Measurements from ENCODE around the gene FMO1.
"Not testable (repeated sequence)": the region's sequence is repeated elsewhere in the genome, so short reads cannot be mapped to it uniquely, and the experiment has no call there.

The FMO1 gene

DNA sequence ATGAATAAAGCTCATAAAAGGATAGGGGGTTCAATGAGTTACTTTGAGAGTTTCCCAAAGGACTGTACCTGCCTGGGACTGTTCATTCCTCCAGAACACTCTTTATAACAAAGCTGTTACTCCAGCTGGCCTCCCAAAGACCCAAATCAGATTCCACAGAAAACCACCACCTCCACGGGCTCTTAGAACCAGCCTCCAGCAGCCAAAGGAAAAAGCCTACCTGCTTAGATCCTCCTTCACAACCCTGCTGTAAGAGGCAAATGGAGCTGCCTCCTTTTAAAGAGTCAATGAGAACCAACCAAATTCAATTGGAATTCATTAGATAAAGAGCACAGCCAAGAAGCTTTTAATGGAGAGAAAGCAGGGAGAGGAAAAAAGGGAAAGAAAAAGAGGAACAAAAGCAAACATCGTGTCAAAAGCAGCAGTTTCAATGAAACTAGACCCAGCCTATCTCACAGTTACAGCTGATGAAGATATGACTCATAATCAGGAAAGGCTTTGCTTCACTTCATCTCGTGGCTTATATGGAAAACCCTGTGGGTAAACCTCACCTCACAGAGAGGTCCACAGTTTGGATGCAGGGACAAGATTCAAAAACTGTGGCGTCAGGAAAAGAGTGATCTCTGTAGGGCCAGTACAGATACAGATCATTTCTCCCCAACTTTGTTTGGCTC is 37.9 kb downstream of the FMO1 start:
- DNase-seq = no peak

DNA sequence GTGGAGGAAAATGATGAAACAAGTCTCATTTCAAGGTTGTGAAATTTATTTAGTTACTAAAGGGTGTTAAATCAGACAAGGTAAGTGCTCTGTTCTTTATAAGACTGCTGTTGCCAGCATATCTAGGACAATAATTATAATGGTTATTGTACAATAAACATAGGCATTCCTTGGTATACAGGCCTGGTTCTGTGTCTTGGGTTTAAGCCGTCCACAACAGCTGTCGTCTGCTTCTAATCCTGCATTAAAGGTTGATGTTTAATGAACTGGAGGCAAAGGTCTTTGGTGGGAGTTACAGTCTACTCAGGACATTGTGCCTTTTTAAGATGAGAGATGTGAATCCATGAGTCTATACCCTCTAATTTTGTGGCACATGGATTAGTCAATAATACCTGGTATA is 42.3 kb downstream of the FMO1 start:
- DNase-seq = no peak

DNA sequence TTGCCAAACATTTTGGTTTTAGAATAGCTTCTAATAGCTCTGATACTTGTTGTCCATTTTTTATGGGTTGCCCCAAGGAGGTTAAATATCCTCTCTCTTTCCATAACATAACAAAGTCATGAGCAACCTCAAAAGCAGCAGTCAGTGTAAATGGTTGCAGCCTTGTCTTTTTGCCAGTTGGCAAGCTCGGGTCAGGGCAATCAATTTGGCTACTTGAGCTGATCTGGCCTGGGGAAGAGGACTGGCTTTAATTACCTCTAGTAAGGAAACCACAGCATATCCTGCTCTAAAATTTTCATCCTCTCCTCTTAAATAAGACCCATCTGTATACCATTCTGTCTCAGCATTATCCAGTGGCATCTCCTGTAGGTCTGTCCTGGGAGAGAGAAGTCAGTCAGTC is 44.5 kb downstream of the FMO1 start:
- DNase-seq = no peak

- DNase-seq = not testable (repeated sequence)
Measured at GRCh38 chr1:171295383-171295782, 47.1 kb downstream of the FMO1 start.

- DNase-seq = no peak
Measured at GRCh38 chr1:171295821-171296220, 47.5 kb downstream of the FMO1 start.

- DNase-seq = no peak
Measured at GRCh38 chr1:171296897-171297296, 48.6 kb downstream of the FMO1 start.

DNA sequence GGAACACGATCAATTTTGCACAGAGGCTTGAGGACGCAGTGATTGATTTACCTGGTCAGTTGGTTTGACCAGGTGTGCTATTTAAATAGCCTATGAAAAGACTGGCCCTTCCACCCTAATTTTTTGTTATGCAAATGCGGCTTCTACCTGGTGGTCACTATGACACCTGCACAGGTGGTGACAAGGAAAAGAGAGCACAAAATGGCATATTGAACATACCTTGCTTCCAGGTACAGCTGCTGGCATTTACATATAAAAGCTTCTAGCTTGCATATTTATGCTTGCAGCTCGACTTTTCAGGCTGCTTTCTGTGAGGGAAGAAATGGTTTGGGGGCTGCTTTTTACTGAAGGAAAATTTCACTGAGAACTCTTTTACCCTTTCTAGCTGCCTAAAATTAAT is 50.4 kb downstream of the FMO1 start:
- no peak for DNase-seq

- DNase-seq = no peak
Measured at GRCh38 chr1:171299342-171299741, 51.0 kb downstream of the FMO1 start.

- DNase-seq = no peak
Measured at GRCh38 chr1:171300401-171300800, 52.1 kb downstream of the FMO1 start.

GRCh38 chr1:171310661-171311087 is 62.4 kb downstream of the FMO1 start:
- no peak for DNase-seq

DNA sequence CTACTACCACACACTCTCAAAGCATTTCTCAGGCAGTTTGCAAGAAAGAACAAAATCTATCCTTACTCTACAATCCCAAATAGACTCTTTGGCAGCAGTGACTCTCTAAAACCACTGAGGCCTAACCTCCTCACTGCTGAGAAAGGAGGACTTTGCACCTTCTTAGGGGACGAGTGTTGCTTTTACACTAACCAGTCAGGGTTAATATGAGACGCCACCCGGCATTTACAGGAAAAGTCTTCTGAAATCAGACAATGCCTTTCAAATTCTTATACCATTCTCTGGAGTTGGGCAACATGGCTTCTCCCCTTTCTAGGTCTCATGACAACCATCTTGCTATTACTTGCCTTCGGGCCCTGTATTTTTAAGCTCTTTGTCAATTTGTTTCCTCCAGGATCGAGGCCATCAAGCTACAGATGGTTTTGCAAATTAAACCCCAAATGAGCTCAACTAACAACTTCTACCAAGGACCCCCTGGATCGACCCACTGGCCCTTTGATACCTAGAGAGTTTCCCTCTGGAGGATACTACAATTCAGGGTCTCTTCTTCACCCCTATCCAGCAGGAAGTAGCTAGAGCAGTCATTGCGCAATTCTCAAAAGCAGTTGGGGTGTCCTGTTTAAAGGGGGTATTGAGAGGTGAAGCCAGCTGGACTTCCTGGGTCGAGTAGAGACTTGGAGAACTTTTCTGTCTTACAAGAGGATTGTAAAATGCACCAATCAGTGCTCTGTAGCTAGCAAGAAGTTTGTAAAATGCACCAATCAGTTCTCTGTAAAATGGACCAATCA is 63.7 kb downstream of the FMO1 start:
- DNase-seq = no peak

- DNase-seq = no peak
Measured at GRCh38 chr1:171313319-171313834, 65.1 kb downstream of the FMO1 start.

DNA sequence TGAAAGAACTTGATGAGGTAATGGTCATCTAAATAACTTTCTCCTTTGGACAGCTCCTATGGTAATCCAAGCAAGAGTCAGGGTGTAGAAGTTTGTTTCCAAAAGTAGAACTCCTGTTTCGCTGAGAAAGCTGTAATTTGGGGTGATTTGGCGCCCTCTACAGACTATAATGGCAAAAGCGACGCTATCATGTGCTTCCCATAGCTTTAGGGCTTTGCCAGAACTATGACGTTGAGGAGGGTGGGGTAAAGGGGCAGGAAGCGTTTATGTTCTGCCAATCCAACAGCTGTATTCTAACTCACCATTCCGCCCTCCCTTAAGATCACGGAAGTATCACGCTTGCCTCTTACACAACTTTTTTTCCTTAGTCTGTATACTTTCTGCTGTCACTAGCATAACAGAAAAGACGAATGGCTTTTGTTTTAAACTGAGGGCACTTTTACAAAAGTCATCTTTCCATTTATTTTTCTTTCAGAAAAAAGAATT is 65.6 kb downstream of the FMO1 start, which contains the start of gene FMO4:
FMO4 (plus strand) TSS at position 349 of the 486 bp plus-strand sequence. CDS start 5,643 bp downstream, outside the sequence.
- peak; percentile 91 for DNase-seq

DNA sequence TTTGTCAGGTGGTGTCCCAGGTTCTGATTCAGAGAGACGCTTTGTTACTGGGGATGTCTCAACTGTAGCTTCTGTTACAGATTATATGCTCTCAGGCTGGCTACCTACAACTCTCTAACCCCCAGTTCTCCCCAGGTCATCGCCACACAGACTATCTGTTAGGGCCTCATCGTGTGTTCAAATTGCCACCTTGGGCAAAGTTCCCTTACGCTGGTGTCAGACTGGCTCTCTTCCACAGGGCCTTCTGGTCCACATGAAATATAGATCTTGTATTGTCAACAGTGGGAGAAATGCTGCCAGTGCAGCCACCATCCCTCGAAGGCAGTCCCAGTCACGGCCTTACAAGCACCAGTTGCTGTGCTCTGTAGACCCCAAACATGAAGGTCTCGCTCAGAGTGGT is 81.0 kb downstream of the FMO1 start:
- no peak for DNase-seq

DNA sequence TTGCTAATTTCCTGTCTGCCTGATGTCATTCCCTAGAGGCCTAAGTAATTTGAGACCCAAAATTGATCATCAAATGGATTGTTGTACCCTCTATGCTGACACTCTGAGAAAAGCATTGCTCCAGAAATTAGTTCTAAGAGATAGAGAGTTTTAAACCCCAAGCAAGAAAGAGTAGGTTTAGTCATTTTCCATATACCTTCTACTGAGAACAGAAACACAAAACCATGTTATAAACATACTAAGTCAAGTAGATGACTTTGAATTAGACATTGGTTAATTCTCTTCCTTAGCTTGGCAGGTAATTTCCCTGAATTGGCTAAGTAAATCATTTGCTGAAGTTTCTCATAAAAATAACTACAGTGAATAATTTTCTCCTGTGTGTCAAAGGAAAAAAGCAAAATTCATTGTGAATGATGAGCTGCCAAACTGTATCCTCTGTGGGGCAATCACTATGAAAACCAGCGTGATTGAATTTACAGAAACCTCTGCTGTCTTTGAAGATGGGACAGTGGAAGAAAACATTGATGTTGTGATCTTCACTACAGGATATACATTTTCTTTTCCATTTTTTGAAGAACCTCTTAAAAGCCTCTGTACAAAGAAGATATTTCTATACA is 85.8 kb downstream of the FMO1 start:
- DNase-seq = no peak
